ENCODE results near the gene SLC22A14.
"Not testable (repeated sequence)": the region's sequence is repeated elsewhere in the genome, so short reads cannot be mapped to it uniquely, and the experiment has no call there.

SLC22A14 gene

GRCh38 chr3:38278841-38279240, 3.3 kb upstream of the SLC22A14 start:
- no peak for DNase-seq
- no peak for TF ChIP-seq GATA1 (IDR thresholded peaks at IDR 0.05; ENCODE audit: low read depth, low read length)
- TF ChIP-seq POLR2A (IDR thresholded peaks at IDR 0.05; ENCODE audit: low read length): no peak

GRCh38 chr3:38283810-38284755, 2.0 kb downstream of the SLC22A14 start:
- TF ChIP-seq POLR2A (IDR thresholded peaks at IDR 0.05; ENCODE audit: low read length) (no peak), GATA1 (IDR thresholded peaks at IDR 0.05; ENCODE audit: low read depth, low read length) (no peak)
- DNase-seq: no peak

DNA sequence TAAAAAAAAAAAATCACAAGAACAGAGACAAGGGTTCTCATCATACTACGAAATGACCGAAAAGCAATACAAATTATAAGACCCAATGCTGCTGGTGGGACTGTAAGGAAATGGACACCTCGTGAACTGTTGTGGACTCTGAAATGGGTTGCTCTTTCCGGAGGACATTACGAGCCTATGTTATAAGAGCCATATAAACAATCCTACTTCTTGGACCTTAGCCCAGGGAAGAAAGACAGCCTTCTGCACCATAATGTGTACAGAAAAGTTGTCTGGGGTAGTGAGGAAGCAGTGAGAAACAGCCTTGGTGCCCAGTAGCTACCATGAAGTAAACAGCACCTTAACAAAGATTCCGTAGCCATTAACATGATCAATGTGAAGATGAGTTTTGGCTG, 2.7 kb downstream of the SLC22A14 start:
- TF ChIP-seq GATA1 (IDR thresholded peaks at IDR 0.05; ENCODE audit: low read depth, low read length) (no peak), POLR2A (IDR thresholded peaks at IDR 0.05; ENCODE audit: low read length) (no peak)
- no peak for DNase-seq

DNA sequence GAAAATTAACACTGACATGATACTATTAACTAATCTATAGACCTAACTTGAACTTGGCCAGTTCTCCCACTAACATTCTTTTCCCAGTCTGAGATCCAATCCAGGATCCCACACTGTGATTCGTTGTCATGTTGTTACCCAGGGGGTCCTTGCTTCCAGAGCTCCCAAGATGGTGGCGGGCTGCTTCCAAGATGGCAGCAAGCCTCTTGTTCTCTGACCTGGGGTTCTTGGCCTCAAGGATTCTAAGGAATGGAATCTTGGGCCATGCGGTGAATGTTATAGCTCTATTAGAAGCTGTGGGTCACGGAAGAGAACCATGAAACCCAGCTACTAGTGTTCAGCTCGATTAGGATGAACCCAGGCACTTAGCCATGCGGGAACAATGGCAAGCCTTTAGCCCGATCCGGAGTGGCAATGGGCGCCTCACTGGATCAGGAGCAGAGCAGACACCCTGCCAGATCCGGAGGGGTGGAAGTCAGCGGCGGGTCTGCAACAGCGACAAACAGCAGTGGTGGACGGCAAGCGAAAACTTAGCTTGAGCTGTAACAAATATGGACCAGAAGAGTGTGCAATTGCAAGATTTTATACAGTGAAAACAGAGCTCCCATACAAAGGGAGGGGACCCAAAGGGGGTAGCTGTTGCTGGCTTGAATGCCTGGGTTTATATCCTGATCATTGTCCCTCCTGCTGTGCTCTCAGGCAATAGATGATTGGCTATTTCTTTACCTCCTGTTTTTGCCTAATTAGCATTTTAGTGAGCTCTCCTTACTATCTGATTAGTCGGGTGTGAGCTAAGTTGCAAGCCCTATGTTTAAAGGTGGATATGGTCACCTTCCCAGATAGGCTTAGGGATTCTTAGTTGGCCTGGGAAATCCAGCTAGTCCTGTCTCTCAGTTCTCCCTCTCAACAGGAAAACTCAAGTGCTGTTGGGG, 7.5 kb downstream of the SLC22A14 start:
- DNase-seq: not testable (repeated sequence)

GRCh38 chr3:38297053-38297452, 15.0 kb downstream of the SLC22A14 start:
- not testable (repeated sequence) for DNase-seq

- no peak for TF ChIP-seq POLR2A (IDR thresholded peaks at IDR 0.05; ENCODE audit: low read length)
- no peak for TF ChIP-seq GATA1 (IDR thresholded peaks at IDR 0.05; ENCODE audit: low read depth, low read length)
- DNase-seq: no peak
Observed at GRCh38 chr3:38297537-38297936, 15.4 kb downstream of the SLC22A14 start.

GRCh38 chr3:38297947-38298711, 16.0 kb downstream of the SLC22A14 start:
- no peak for TF ChIP-seq POLR2A (IDR thresholded peaks at IDR 0.05; ENCODE audit: low read length)
- no peak for TF ChIP-seq GATA1 (IDR thresholded peaks at IDR 0.05; ENCODE audit: low read depth, low read length)
- no peak for DNase-seq

DNA sequence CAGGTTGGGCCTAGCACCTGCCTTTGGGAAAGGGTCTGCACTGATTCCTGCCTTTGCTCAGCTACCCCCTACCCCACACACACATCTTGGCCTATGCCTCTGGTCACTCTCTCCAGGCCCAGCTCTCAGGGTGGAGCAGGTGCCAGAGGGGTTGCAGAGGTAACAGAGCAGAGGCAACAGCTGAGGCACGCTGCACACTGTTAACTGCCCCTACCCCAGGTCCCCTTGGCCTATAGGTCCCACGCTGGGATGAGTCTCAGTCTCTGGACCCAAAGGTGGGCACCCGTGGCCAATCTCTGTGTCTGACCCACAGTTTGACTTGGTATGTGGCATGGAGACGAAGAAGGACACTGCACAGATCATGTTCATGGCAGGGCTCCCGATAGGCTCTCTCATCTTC, 24.8 kb downstream of the SLC22A14 start:
- TF ChIP-seq POLR2A (IDR thresholded peaks at IDR 0.05; ENCODE audit: low read length) (no peak), GATA1 (IDR thresholded peaks at IDR 0.05; ENCODE audit: low read depth, low read length) (no peak)
- DNase-seq: no peak

- DNase-seq: no peak
Observed at GRCh38 chr3:38307599-38307998, 25.5 kb downstream of the SLC22A14 start.

DNA sequence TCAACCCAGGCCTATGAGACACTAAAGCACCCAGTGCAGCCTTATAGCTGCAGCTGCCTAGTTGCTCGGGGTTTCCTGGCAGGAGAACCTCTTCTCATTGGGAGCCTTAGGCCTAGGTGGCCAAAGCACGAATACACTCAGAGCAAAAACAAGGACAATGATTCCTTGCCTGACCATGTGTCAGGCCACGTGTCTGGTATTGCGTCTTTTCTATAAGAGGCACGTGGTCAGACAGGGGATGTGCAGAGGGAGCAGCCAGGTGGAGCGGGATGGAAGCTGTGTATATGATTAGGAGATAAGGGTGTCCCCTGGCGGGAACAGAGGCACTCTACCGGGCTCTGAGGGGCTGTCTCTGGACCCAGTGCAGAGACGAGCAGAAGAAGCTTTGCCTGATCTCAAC, 26.4 kb downstream of the SLC22A14 start:
- no peak for TF ChIP-seq GATA1 (IDR thresholded peaks at IDR 0.05; ENCODE audit: low read depth, low read length)
- no peak for TF ChIP-seq POLR2A (IDR thresholded peaks at IDR 0.05; ENCODE audit: low read length)
- no peak for DNase-seq

More at GRCh38 chr3:38307599-38307998, 25.5 kb downstream of the SLC22A14 start:
- TF ChIP-seq POLR2A (IDR thresholded peaks at IDR 0.05; ENCODE audit: low read length) (no peak), GATA1 (IDR thresholded peaks at IDR 0.05; ENCODE audit: low read depth, low read length) (no peak)

GRCh38 chr3:38311476-38311875, 29.4 kb downstream of the SLC22A14 start:
- TF ChIP-seq GATA1 (IDR thresholded peaks at IDR 0.05; ENCODE audit: low read depth, low read length) (no peak), POLR2A (IDR thresholded peaks at IDR 0.05; ENCODE audit: low read length) (no peak)

GRCh38 chr3:38311941-38312340, 29.8 kb downstream of the SLC22A14 start:
- no peak for DNase-seq
- TF ChIP-seq POLR2A (IDR thresholded peaks at IDR 0.05; ENCODE audit: low read length) (no peak), GATA1 (IDR thresholded peaks at IDR 0.05; ENCODE audit: low read depth, low read length) (no peak)

More at GRCh38 chr3:38311476-38311875, 29.4 kb downstream of the SLC22A14 start:
- no peak for DNase-seq

DNA sequence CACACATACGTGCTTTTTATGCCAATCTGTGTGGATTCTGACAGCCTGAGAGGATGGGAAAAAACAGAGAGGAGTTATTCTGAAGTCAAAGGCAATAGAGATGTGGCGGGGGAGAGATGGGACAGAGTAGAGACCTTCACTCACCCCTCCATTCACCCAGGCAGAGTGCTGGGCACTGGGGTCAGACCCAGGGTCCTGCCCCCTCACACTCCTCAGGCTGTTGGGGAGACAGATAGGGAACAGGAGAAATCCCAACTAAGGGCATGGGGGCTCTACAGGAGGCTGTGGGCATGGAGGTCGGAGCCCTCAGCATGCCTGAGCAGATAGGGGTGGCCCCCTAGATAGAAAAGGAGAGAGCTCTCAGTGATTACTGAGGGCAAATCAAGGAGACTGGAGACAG, 30.3 kb downstream of the SLC22A14 start:
- DNase-seq: no peak
- no peak for TF ChIP-seq POLR2A (IDR thresholded peaks at IDR 0.05; ENCODE audit: low read length)
- no peak for TF ChIP-seq GATA1 (IDR thresholded peaks at IDR 0.05; ENCODE audit: low read depth, low read length)

GRCh38 chr3:38313263-38313662, 31.2 kb downstream of the SLC22A14 start:
- DNase-seq: no peak
- TF ChIP-seq GATA1 (IDR thresholded peaks at IDR 0.05; ENCODE audit: low read depth, low read length) (no peak), POLR2A (IDR thresholded peaks at IDR 0.05; ENCODE audit: low read length) (no peak)

All from erythroblast (primary cell).